NB4 (cell line): Measurements from ENCODE around the gene LMBRD2.
A peak's percentile ranks its signal among the peaks of the same experiment; 100 is the strongest.

ENCODE experiments used
- DNase-seq: peaks from one replicate; pipeline ENCODE4 v3.0.0; 2010; ENCODE audit warnings: low read depth
- H3K4me3 ChIP-seq: one replicate; pipeline ENCODE4 v1.5.1; 2011; ENCODE audit warnings: mild to moderate bottlenecking, low read depth, low read length, moderate library complexity
- CTCF ChIP-seq: IDR thresholded peaks from one replicate; pipeline ENCODE4 v1.5.1; 2012; ENCODE audit warnings: low read depth, low read length
- MAX ChIP-seq: IDR thresholded peaks from 2 replicates; pipeline ENCODE4 v1.6.1; 2011; ENCODE audit warnings: low read depth, low read length
- MYC ChIP-seq: IDR thresholded peaks from 2 replicates; pipeline ENCODE4 v1.6.1; 2011; ENCODE audit warnings: low read depth, low read length
- POLR2A ChIP-seq: IDR thresholded peaks from 2 replicates; pipeline ENCODE4 v1.6.1; 2011; ENCODE audit warnings: mild to moderate bottlenecking; ENCODE audit not compliant: insufficient read length; ENCODE audit errors: extremely low read depth

Gene LMBRD2

GRCh38 chr5:36152324-36153297 is 924 bp upstream of the LMBRD2 start:
- TF ChIP-seq POLR2A, result no peak
- no peak for TF ChIP-seq CTCF
- TF ChIP-seq MAX, result no peak
- no peak for TF ChIP-seq MYC
- DNase-seq, result peak; percentile 43
- peak overlapping the region; percentile 98 for H3K4me3 ChIP-seq

- H3K4me3 ChIP-seq, result peak overlapping the region; percentile 90
- TF ChIP-seq MYC (peak; percentile 98), POLR2A (peak; percentile 83), MAX (peak; percentile 93), CTCF (no peak)
- DNase-seq, result peak; percentile 92
These were observed 832 bp downstream of the LMBRD2 start for GRCh38 chr5:36150676-36151433.

GRCh38 chr5:36147681-36148080 is 4.0 kb downstream of the LMBRD2 start:
- TF ChIP-seq POLR2A (no peak), MAX (no peak), MYC (no peak), CTCF (no peak)
- no peak for DNase-seq
- H3K4me3 ChIP-seq, result no peak overlapping the region

GRCh38 chr5:36146390-36146789 is 5.3 kb downstream of the LMBRD2 start:
- no peak for TF ChIP-seq MAX
- no peak for TF ChIP-seq POLR2A
- TF ChIP-seq CTCF, result no peak
- no peak for TF ChIP-seq MYC
- H3K4me3 ChIP-seq, result no peak overlapping the region
- no peak for DNase-seq

- DNase-seq, result no peak
- no peak for TF ChIP-seq POLR2A
- TF ChIP-seq MAX, result no peak
- TF ChIP-seq CTCF, result no peak
- no peak for TF ChIP-seq MYC
- H3K4me3 ChIP-seq, result no peak overlapping the region
These were observed 6.4 kb downstream of the LMBRD2 start for GRCh38 chr5:36145311-36145710.
